Brain microvascular endothelial cell (primary cell): Measurements from ENCODE around the gene NDUFAF3.

Source experiments
- DNase-seq: peaks from one replicate; pipeline ENCODE4 v3.0.0-alpha.2; 2020
- H3K27ac ChIP-seq: fragments of 250-450 bp; sonication (Bioruptor Pico); 2 replicates; pipeline ENCODE4 v1.5.1; 2020; ENCODE audit warnings: mild to moderate bottlenecking, moderate library complexity
- H3K27me3 ChIP-seq: fragments of 250-450 bp; sonication (Bioruptor Pico); replicated peaks from 2 replicates; pipeline ENCODE4 v1.5.1; 2020; ENCODE audit warnings: mild to moderate bottlenecking
- H3K36me3 ChIP-seq: fragments of 250-450 bp; sonication (Bioruptor Pico); replicated peaks from 2 replicates; pipeline ENCODE4 v1.5.1; 2020; ENCODE audit warnings: mild to moderate bottlenecking
- H3K4me3 ChIP-seq: 2 replicates; pipeline ENCODE4 v1.5.1; 2011; ENCODE audit warnings: low read depth, mild to moderate bottlenecking, control low read depth, low read length, moderate library complexity
- in situ Hi-C: cut with HindIII; loops from 2 replicates; pipeline ENCODE4 v1.10.0; 2017; ENCODE audit warnings: low sequenced_read_pairs, low pct_ligation_motif_present
- TF ChIP-seq, protein P1 (sequence below): IDR thresholded peaks from 2 replicates; pipeline ENCODE4 v1.5.1; 2011; ENCODE audit warnings: low read depth, mild to moderate bottlenecking, moderate library complexity, low read length, control low read depth, inconsistent platforms; ENCODE audit errors: missing control alignments

NDUFAF3 gene

DNA sequence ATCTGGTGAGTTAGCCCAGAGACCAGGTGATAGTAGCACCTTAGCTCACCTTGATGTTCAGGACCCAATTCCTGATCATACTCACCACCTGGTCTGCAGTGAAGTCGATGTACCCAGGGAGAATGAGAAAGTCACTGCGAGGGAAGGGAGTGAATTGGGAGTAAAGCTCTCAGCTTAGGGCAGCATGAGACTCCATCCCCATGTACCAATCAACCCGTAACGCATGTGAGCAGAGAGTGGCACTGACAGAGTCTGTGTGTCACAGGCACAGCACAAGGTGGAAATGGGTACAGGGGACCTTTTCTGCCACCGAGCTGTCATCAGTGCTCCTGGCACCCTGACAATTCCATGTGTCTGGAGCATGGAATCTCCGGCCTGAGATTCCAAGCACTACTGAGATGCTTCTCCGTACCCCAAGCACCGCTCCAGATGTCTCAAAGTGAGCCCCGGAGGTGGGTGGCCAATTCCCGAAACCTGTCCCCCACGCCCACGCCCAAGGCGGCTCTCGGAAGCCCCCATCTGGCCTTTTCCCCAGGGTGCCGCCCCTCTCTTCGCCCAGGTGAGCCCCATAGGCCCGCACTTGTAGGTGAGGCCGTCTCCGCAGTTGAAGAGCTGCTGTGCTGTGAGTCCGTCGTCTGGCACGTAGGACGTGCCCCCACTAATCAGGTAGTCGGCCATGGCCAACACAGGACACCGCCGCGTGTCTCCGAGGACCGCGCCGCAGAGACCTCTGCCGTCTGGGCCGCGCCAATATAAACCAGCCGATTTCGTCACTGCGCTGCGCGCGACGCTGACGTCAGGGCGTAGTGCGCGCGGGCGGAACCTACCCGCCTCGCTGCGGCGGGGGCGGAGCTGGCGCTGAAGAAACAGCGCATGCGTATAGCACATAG lies 7.0 kb downstream of the NDUFAF3 start, which contains the start of gene IMPDH2:
Gene IMPDH2, minus strand, starts transcription at position 726 of the 890 bp plus-strand sequence. Its CDS starts 48 bp downstream, at position 678.
- TF ChIP-seq, protein P1, sequence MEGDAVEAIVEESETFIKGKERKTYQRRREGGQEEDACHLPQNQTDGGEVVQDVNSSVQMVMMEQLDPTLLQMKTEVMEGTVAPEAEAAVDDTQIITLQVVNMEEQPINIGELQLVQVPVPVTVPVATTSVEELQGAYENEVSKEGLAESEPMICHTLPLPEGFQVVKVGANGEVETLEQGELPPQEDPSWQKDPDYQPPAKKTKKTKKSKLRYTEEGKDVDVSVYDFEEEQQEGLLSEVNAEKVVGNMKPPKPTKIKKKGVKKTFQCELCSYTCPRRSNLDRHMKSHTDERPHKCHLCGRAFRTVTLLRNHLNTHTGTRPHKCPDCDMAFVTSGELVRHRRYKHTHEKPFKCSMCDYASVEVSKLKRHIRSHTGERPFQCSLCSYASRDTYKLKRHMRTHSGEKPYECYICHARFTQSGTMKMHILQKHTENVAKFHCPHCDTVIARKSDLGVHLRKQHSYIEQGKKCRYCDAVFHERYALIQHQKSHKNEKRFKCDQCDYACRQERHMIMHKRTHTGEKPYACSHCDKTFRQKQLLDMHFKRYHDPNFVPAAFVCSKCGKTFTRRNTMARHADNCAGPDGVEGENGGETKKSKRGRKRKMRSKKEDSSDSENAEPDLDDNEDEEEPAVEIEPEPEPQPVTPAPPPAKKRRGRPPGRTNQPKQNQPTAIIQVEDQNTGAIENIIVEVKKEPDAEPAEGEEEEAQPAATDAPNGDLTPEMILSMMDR, result peak; percentile 2
- in situ Hi-C loops, result no loop called here
- H3K4me3 ChIP-seq, result peak within 1 kb of the TSS; percentile 87

DNA sequence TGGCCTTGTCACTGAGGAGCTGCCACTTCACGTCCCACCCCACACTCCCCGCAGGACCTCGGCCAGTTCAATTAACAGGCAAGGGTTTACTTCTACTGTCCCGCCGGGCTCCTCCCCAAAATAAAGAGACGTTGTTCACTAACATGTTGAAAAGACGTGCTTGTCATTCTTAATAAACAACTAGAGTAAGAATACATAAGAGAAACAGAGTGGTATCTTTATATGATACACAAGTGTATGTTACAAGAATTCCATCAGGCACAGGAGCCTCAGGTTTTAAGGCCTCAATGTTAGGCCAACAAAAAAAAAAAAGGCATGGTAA lies 7.6 kb downstream of the NDUFAF3 start:
- Histone ChIP-seq H3K27me3 (no peaks in the 10 kb centered on the region), H3K4me3 (no peak overlapping the region), H3K27ac (peak overlapping the region; percentile 67), H3K36me3 (peaks cover 59% of the 10 kb centered on the region)
- TF ChIP-seq, protein P1, result no peak
- DNase-seq, result no peak
- in situ Hi-C loops, result no loop called here

More for the DNA sequence above, 7.0 kb downstream of the NDUFAF3 start, which contains the start of gene IMPDH2:
- Histone ChIP-seq H3K36me3 (peaks cover 64% of the 10 kb centered on the region), H3K27ac (peak within 1 kb of the TSS; percentile 67), H3K27me3 (no peaks in the 10 kb centered on the region)
- DNase-seq, result peak; percentile 79

DNA sequence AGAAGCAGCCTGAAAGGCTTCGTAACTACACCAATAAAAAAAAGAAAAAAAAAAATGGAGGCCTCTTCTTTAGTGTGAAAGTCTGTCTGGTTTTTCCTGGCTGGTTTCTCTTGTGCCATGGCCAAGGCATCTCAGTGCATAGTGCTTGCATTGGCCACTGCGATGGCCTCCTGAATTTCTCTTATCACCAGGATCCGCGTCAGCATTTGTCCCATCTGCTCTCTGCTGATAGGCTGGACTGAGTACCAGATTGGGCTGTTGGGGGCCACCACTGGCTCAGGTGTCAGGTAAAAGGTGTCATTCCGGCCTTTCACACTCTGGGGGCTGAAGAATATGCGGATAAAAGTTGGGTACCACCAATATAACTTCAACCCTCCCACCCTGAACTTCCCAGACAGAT lies 8.4 kb downstream of the NDUFAF3 start:
- no peak overlapping the region for H3K4me3 ChIP-seq
- H3K27ac ChIP-seq, result no peak overlapping the region
- in situ Hi-C loops, result no loop called here
- DNase-seq, result no peak
- TF ChIP-seq, protein P1, result no peak
- H3K27me3 ChIP-seq, result no peaks in the 10 kb centered on the region
- peaks cover 57% of the 10 kb centered on the region for H3K36me3 ChIP-seq

DNA sequence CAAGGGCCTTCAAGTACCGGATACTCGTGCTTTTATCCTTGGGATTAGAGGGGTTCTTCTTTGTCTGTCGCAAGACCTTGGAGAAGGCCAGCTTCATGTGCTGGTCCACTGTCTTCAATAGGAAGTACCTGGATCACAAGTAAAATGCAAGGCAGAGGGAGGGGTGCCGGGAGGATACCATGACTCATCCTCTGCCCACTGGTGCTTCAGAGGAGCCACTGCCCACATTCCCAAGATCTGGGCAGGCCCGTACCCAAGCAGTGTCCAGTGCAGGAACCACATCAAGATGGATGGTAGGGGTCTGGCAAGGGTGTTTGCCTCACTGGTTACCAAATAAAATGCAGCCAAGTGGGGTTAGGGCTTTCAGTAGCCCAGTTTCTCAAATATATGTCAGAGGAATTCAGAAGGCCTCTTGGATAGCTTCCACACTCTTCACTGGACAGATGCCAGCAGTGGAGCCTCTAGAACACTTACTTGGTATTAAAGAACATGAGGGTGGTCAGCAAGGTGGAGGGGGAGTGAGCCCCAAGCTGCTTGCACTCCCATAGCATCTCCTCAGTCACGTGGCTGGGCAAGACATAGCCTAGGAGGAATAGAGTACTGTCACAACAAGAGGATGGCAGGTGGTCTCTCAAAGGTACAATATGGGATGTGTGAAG lies 10.9 kb downstream of the NDUFAF3 start:
- Histone ChIP-seq H3K27ac (no peak overlapping the region), H3K4me3 (no peak overlapping the region), H3K27me3 (no peaks in the 10 kb centered on the region), H3K36me3 (peaks cover 45% of the 10 kb centered on the region)
- DNase-seq, result no peak
- TF ChIP-seq, protein P1, result no peak
- in situ Hi-C loops, result no loop called here

GRCh38 chr3:49034650-49035049 lies 12.7 kb downstream of the NDUFAF3 start:
- Histone ChIP-seq H3K36me3 (peaks cover 52% of the 10 kb centered on the region), H3K4me3 (no peak overlapping the region), H3K27me3 (no peaks in the 10 kb centered on the region), H3K27ac (no peak overlapping the region)
- in situ Hi-C loops, result no loop called here
- TF ChIP-seq, protein P1, result no peak
- DNase-seq, result no peak
